Stimulated activated CD4-positive, alpha-beta T cell treated with anti-CD3 and anti-CD28 coated beads, Interleukin-1b, Interleukin-23, amount 100 ng/mL, for 24 hours (primary cell): Measurements from ENCODE around the gene MAPK8.
"Not testable (repeated sequence)": the region's sequence is repeated elsewhere in the genome, so short reads cannot be mapped to it uniquely, and the experiment has no call there.

Experiments
- DNase-seq, 4 experiments: peaks; one replicate each; pipeline ENCODE4 v3.0.0-alpha.2; 2020; ENCODE audit warnings: low read depth in 4 of 4, low spot score in 1 of 4

MAPK8 gene

GRCh38 chr10:48414778-48415177 lies 108.3 kb downstream of the MAPK8 start:
- no peak for DNase-seq

DNA sequence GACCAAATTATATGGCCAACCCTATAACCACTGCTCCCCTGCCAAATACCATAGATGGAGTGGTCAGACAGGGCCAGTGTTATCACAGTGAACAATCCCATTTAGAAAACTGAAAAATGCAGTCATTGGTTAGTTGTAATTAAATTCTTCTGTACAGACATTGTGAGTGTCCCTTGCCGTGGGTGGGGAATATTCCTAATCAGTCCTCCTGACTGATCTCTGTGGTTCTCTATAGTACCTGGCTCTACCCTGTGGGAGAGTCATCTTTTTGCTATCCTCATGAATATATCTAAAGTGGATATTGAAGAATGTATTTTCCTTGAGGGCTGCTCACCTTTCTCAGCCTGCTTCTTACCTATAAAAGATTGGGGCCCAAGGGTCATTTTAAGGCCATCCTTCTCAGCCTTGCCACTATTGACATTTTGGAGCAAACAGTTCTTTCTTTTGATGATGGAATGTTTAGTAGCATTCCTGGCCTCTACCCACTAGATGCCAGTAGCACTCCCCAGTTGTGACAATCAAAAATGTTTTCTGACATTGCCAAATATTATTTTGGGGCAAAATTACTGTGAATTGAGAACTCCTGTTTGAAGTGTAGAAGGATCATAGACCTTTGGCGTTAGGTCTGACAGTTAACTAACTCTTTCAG lies 110.2 kb downstream of the MAPK8 start:
- no peak for DNase-seq

DNA sequence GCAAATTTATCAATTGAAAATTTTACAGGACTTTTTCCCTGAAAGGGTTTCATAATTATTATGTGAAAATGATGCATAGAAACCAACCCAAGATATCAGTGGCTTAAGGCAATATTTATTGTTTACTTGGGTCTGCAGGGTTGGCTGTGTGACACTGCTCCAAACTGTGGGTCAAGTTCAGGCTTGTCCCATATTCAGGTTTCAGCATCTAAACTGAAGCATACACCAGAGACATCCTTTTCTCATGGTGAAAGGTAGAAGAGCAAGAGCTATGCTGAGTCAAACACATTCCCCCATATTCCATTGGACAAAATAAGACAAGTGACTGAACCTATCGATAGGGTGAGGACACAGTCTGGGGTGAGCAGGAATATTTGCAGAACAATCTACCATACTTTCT lies 110.9 kb downstream of the MAPK8 start:
- DNase-seq = no peak

DNA sequence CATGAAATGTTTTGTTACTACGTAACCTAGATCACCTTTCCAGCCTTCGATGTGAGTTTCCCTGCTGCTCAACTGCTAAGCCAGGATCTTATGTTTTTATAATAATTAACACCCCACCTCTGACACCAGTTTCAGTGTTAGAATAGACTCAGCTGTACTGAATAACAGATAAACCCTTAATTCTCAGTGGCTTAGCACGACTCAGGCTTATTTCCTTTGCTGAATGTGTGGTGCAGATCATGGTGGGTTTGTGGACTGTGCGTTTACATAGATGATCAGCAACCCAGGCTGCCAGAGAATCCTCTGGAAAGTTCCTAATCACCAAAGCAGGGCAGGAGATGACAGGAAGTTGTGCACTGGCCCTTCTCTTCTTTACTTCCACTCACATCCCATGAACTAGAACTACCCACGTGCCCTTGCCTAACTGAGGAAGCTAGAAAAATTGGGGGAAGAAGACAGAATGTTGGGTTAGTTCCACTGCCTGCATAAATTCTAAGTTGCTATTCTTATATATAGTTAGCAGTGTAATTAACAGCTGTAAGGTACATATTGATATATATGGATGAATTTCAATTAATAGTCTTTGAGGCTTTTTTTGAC lies 111.8 kb downstream of the MAPK8 start:
- no peak for DNase-seq

DNA sequence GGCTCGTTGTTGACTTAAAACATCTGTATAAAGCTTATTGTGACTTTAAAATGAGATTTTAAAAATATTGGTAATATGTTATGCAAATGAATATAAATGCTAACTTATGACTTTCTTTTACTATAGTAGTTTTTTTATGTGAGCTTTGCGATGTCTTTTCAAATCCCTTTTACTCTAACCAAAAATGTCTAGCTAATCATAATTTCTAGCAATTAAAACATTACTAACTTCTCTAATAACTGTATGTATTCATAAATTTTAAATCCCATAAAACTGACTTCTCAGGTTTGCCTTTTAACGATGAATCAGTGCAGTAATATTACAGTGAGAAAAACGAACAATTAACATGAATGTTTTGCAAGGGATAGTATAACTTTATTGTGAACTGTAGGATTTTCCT lies 113.2 kb downstream of the MAPK8 start:
- DNase-seq = no peak

DNA sequence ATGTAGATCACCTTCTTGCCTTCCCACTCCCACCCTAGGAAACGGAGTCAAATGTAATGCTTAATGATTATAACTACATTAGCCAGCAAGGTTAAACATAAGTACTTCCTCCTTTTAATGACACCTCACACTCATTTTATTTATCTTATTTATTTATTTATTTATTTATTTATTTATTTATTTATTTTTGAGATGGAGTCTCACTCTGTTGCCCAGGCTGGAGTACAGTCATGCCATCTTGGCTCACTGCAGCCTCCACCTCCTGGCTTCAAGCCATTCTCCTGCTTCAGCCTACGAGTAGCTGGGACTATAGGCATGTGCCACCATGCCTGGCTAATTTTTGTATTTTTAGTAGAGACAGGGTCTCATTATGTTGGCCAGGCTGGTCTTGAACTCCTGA lies 115.4 kb downstream of the MAPK8 start:
- not testable (repeated sequence) for DNase-seq

DNA sequence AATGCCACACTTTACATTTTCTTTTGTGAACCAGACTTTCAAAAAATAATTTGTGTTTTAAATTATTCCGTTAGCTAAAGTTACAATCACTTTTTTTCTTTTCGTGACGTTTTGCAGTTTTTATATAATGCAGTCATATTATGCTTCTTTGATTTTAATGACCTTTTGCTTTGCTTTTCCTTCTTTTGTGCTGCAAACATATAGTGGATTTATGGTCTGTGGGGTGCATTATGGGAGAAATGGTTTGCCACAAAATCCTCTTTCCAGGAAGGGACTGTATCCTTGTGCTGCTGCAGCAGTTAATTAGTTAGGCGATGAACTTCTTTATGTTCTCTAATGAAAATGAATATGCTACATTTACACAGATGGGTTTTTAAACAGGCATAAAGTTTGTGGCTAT lies 117.4 kb downstream of the MAPK8 start:
- no peak for DNase-seq

- DNase-seq = no peak
These were observed 122.4 kb downstream of the MAPK8 start for GRCh38 chr10:48428896-48429295.

DNA sequence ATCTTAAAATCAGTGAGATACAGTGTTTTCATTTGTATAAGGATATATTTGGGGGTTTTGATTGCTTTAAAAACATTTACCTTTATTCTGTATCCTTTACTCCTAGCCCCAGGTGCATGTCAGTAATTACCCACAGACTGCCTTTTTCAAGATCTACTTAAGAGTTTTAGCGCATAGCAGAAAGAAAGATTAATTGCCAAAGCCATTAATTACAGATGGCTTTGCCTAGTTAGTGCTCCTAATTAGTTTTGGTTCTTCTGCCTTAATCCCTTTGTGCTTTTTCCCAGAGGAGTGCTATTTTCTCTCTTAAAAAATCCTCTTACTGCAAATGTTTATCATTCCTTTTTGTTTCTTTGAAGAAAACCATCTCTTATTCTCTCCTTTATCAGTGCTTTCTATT lies 122.8 kb downstream of the MAPK8 start:
- no peak for DNase-seq

GRCh38 chr10:48430402-48430993 lies 124.0 kb downstream of the MAPK8 start:
- no peak for DNase-seq

DNA sequence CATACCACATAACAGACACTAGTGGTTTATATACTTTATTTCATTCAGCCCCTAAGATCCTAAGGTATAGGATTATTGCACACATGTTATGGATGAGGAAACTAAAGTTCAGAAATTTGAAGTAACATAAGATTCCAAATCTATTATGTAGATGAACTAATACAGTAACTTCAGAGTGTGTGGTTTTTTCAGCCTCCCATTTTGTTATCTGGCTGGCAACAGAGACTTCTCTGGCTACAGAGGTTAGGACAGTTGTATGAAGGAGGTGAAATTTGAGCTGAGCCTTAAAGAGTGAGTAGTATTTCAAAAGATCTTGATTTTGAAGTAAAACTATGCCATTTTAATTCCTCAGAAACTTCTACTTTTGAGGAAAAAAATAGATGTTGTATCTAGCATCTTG lies 125.4 kb downstream of the MAPK8 start:
- DNase-seq = no peak

GRCh38 chr10:48437546-48437945 lies 131.1 kb downstream of the MAPK8 start:
- no peak for DNase-seq

DNA sequence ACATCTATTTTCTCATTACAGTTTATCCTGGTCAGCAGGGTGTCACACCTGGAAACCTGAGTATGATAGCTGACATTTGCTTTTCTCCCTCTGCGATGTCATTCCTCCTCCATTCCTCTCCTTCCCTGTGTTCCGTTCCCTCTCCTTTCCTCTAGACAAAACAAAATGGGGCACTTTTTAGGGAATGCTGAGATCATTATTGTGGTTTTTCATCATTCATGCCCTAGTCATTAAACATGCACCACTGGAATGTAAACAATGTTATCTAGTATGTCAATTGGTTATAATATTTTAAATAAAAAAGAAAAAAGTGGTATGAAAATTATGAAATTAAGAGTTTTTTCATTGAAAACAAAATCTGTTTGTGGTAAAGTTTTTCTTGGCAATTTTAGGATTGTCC lies 132.6 kb downstream of the MAPK8 start:
- no peak for DNase-seq

- no peak for DNase-seq
These were observed 133.1 kb downstream of the MAPK8 start for GRCh38 chr10:48439581-48440041.

GRCh38 chr10:48440771-48441170 lies 134.3 kb downstream of the MAPK8 start:
- no peak for DNase-seq

- DNase-seq = no peak
These were observed 135.8 kb downstream of the MAPK8 start for GRCh38 chr10:48442090-48442808.

- DNase-seq = no peak
These were observed 136.3 kb downstream of the MAPK8 start for GRCh38 chr10:48442809-48443177.

DNA sequence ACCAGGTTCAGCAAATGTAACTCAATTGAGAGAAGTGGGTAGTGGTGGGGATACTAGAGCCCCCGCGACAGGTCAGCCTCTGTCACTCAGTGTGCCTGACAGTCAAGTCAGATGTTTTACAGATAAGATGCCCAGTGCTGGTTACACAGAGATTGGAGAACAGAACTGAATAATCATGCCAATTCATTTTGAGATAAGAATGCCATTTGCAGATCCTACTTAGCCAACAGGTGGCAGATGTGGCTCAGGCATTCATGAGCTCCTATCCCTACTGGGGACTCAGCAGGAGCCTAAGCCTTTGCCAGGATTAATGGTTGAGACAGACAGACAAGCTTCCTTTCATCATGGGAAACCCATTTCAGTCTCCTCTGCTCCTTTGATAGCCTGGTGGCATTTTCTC lies 137.8 kb downstream of the MAPK8 start:
- no peak for DNase-seq

GRCh38 chr10:48444861-48445841 lies 138.7 kb downstream of the MAPK8 start:
- no peak for DNase-seq

DNA sequence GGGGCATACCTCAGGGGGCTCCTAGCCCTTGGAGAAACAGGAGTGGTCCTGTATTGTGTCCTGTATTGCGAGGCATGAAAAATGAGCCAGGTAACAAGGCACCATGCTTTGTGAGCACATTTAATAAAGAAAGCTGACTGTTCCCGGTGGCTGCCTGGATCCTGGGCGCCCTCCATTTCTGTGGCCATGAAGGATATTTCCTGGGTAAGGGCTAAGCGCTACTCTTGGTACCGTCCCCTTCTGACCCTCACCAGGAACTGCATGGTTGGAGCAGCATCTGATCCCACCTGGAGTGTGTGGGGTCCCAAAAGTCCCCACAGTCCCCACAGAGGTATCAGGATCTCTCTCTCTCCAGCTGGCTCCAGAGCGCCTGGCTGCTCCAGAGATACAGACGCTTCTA lies 139.5 kb downstream of the MAPK8 start:
- DNase-seq = no peak

- DNase-seq = no peak
These were observed 140.3 kb downstream of the MAPK8 start for GRCh38 chr10:48446785-48447184.
